Measurements from ENCODE around the gene BZW1. TPM values are rescaled to one million over a fixed set of nuclear protein-coding genes. Genes with fewer than 3 reads are reported as not detected.

BZW1 gene
- total and polyA plus RNA-seq, 2 of the 4 experiments (the other 2 are of a cell fraction) = 204 to 268 TPM

GRCh38 chr2:200812122-200813022 is 662 bp downstream of the BZW1 start:
- dilution Hi-C loops (cut with HindIII; ENCODE audit: low sequenced_read_pairs, unreplicated experiment) = no loop called here
- POLR2A ChIA-PET (ENCODE audit: unreplicated experiment) = no interaction called here
- WGBS, 2 experiments (ENCODE audit: extremely low coverage in 2 of 2, insufficient read length in 1 of 2) = 2% methylated on average over 12 of the region's 70 CpGs; no CpG with 5 or more reads in 1 of the 2 experiments

More at GRCh38 chr2:200812122-200813022, 662 bp downstream of the BZW1 start:
- peak overlapping the region; percentile 89 for H3K4me2 ChIP-seq (ENCODE audit: low read depth, low read length)
- peak overlapping the region; percentile 99 for H2AFZ ChIP-seq (replicated peaks; ENCODE audit: low read length, poor library complexity)
- H4K20me1 ChIP-seq (ENCODE audit: insufficient read depth, low read length) = peaks cover 51% of the 10 kb centered on the region
- H2AK9ac ChIP-seq (replicated peaks; ENCODE audit: low read depth, low read length, poor library complexity) = peak overlapping the region; percentile 94
- peak overlapping the region; percentile 63; the same call in 1 of the 2 replicates for H3K56ac ChIP-seq (ENCODE audit: extremely low read depth, insufficient read depth, low read length)
- BruUV-seq (replicated peaks) = no TSS peak
- H3K27me3 ChIP-seq (ENCODE audit: control insufficient read depth, insufficient read depth, low read length) = no peaks in the 10 kb centered on the region
- H3K79me1 ChIP-seq (ENCODE audit: low read depth in 1 of 2, low read length in 2 of 2) = peaks cover 2 to 25% of the 10 kb centered on the region in 2 experiments; a peak in 3 of 4 replicates
- H4K8ac ChIP-seq (ENCODE audit: low read depth in 2 of 2, low read length in 2 of 2) = peak overlapping the region in 1 of 2 experiments; percentile 12; a peak in 2 of 4 replicates
- peak overlapping the region; percentile 71 for H3K4ac ChIP-seq (ENCODE audit: low read depth, low read length)
- H3K4me1 ChIP-seq (ENCODE audit: control insufficient read depth, insufficient read depth, low read length) = peaks cover 10% of the 10 kb centered on the region
- no peaks in the 10 kb centered on the region for H3K9me3 ChIP-seq (ENCODE audit: control insufficient read depth, insufficient read depth, low read length)
- H3K18ac ChIP-seq (ENCODE audit: low read depth, low read length) = peak overlapping the region; percentile 13; the same call in 1 of the 2 replicates
- H3K9ac ChIP-seq (ENCODE audit: low read depth, low read length) = peak overlapping the region; percentile 96
- H3K4me3 ChIP-seq (ENCODE audit: insufficient read depth, low read depth, low read length) = peak overlapping the region; percentile 91
- no peak overlapping the region for H2BK20ac ChIP-seq (ENCODE audit: low read depth, low read length)
- peaks cover 19% of the 10 kb centered on the region for H3K36me3 ChIP-seq (ENCODE audit: control insufficient read depth, insufficient read depth, low read length)
- intact Hi-C loops (cut with micrococcal nuclease) = loop anchor here (10.0 kb wide), 1 partner anchor 198 kb away; no protein-coding TSS in a partner anchor
- H2BK15ac ChIP-seq (ENCODE audit: low read depth, low read length) = no peak overlapping the region
- peak; percentile 49 for DNase-seq
- H4K5ac ChIP-seq (ENCODE audit: low read depth, low read length) = peak overlapping the region; percentile 3; the same call in 1 of the 2 replicates
- peak overlapping the region; percentile 65; the same call in 1 of the 2 replicates for H4K91ac ChIP-seq (ENCODE audit: insufficient read depth, low read depth, low read length)
- in situ Hi-C loops (cut with MboI; ENCODE audit: low sequenced_read_pairs) = loop anchor here (5.0 kb wide), 1 partner anchor 65 kb away; no protein-coding TSS in a partner anchor
- H3K9me1 ChIP-seq (ENCODE audit: insufficient read depth, low read length) = peaks cover 3% of the 10 kb centered on the region; the same call in 1 of the 2 replicates
- TF ChIP-seq CTCF (conservative IDR thresholded peaks at IDR 0.05; ENCODE audit: low read depth, low read length) (peak; percentile 57), POLR2A (IDR thresholded peaks at IDR 0.05; ENCODE audit: low read depth, low read length) (no peak; the same call in 1 of the 2 replicates), SMC3 (IDR thresholded peaks at IDR 0.05; ENCODE audit: low read depth, low read length) (peak; percentile 49; the same call in 1 of the 2 replicates), CHD1 (IDR thresholded peaks at IDR 0.05; ENCODE audit: low read depth, low read length) (no peak), RAD21 (IDR thresholded peaks at IDR 0.05; ENCODE audit: low read length) (peak; percentile 56), MXI1 (IDR thresholded peaks at IDR 0.05; ENCODE audit: borderline replicate concordance, low read depth, low read length) (peak; percentile 76; the same call in 1 of the 2 replicates)
- peak; percentile 21 for ATAC-seq (ENCODE audit: low read depth)
- H2AK5ac ChIP-seq (ENCODE audit: low read depth, low read length) = peak overlapping the region; percentile 73
- peak overlapping the region; percentile 91 for H3K27ac ChIP-seq (ENCODE audit: insufficient read depth, low read length)
- H3K14ac ChIP-seq (replicated peaks; ENCODE audit: low read depth, low read length) = peak overlapping the region; percentile 95
- H2BK5ac ChIP-seq (ENCODE audit: low read depth, low read length, poor library complexity, severe bottlenecking) = peak overlapping the region; percentile 61
- peak overlapping the region; percentile 99 for H3K23ac ChIP-seq (ENCODE audit: low read depth, low read length)
- peak overlapping the region; percentile 29; the same call in 1 of the 2 replicates for H2BK120ac ChIP-seq (ENCODE audit: low read depth, low read length)
- CTCF ChIA-PET = no interaction called here
